ENCODE data around the gene CORIN.
"Not testable (repeated sequence)": the region's sequence is repeated elsewhere in the genome, so short reads cannot be mapped to it uniquely, and the experiment has no call there.

The CORIN gene

GRCh38 chr4:47831026-47831679, 6.7 kb downstream of the CORIN start:
- no peak for DNase-seq

- no peak for DNase-seq
These were observed 7.4 kb downstream of the CORIN start for GRCh38 chr4:47830265-47831025.

- no peak for DNase-seq
These were observed 8.4 kb downstream of the CORIN start for GRCh38 chr4:47829438-47829837.

GRCh38 chr4:47827343-47828047, 10.4 kb downstream of the CORIN start:
- DNase-seq, result no peak

GRCh38 chr4:47824840-47825239, 13.0 kb downstream of the CORIN start:
- DNase-seq, result no peak

DNA sequence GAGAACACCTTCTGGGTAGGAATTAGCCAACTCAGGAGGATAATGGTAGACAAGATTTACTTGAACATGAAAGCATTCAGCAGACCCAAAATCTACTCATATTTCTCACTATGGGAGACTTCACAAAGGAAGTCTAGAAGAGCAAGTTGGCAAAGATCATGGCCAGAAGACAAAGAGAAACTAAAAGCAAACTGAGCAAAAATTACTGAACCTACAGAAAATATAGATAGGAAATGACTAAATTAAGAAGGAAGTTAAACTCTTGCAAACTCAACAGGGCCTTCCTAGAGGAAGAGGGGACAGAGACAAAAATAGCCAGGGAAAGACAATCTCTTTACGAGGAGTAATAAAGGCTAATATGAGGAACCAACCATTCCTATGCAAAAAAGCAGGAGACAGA, 18.7 kb downstream of the CORIN start:
- DNase-seq, result no peak

GRCh38 chr4:47817275-47817674, 20.6 kb downstream of the CORIN start:
- no peak for DNase-seq

DNA sequence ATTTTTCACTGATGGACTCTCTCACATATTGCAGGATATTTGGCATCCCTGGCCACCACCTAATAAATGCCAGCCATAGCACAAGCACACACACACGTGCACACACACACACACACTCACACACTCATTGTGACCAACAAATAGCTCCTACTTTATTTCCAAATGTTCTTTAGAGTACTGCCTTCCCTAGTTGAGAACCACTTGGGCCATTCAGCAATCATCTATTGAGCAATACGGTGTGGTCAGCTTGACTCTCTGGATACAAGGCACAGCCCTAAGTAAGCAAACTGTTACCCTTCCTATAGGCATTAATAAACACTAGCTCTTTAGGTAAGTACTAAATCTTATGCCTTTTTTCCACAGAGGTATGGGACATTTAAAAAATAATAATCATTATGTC, 21.1 kb downstream of the CORIN start:
- no peak for DNase-seq

GRCh38 chr4:47814618-47815295, 23.1 kb downstream of the CORIN start:
- DNase-seq, result no peak

- DNase-seq, result no peak
These were observed 28.1 kb downstream of the CORIN start for GRCh38 chr4:47809654-47810203.

DNA sequence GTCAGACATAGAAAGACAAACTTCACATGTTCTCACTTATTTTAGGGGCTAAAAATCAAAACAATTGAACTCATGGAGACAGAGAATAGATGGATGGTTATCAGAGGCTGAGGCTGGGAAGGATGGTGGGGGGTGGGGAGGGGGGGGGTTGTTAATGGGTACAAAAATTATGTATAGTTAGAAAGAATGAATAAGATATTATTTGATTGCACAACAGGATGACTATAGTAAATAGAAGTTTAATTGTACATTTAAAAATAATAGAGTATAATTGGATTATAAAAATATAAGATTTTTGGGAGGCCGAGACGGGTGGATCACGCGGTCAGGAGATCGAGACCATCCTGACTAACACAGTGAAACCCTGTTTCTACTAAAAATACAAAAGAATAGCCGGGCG, 33.3 kb downstream of the CORIN start:
- no peak for DNase-seq

GRCh38 chr4:47801481-47802002, 36.3 kb downstream of the CORIN start:
- DNase-seq, result no peak

GRCh38 chr4:47798165-47798564, 39.7 kb downstream of the CORIN start:
- DNase-seq, result no peak

- DNase-seq, result no peak
These were observed 45.9 kb downstream of the CORIN start for GRCh38 chr4:47791965-47792364.

- DNase-seq, result no peak
These were observed 47.8 kb downstream of the CORIN start for GRCh38 chr4:47790105-47790504.

GRCh38 chr4:47788126-47788525, 49.7 kb downstream of the CORIN start:
- DNase-seq, result no peak

- no peak for DNase-seq
These were observed 50.9 kb downstream of the CORIN start for GRCh38 chr4:47786958-47787370.

- no peak for DNase-seq
These were observed 52.7 kb downstream of the CORIN start for GRCh38 chr4:47785153-47785552.

DNA sequence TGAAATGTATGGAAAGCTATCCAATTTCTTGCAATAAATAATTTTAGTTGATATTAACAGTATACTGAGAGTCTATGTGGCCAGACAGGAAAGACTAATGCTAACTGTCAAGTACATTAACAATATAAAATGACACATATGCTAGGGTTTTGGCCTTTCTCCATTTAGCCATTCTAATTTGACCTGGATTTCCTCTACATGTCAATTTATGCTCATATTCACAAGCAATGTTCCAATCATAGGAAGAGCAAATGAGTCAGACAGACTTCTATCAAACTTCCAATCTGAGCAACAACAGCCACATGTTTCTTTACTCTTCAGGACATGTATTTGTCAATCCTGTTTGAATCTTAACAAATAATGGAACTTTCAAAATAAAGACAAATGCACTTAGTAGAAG, 53.6 kb downstream of the CORIN start:
- DNase-seq, result no peak

GRCh38 chr4:47776353-47776752, 61.5 kb downstream of the CORIN start:
- DNase-seq, result no peak

GRCh38 chr4:47774079-47774478, 63.8 kb downstream of the CORIN start:
- no peak for DNase-seq

- DNase-seq, result no peak
These were observed 66.8 kb downstream of the CORIN start for GRCh38 chr4:47771020-47771419.

- not testable (repeated sequence) for DNase-seq
These were observed 69.9 kb downstream of the CORIN start for GRCh38 chr4:47767956-47768355.

All from activated T-cell treated with anti-CD3 and anti-CD28 coated beads for 4 hours (primary cell).